Heart left ventricle (tissue), 16 donors: ENCODE measurements around the gene PRSS50. TPM values are rescaled to one million over a fixed set of nuclear protein-coding genes. Genes with fewer than 3 reads are reported as not detected.
"Not testable (repeated sequence)": the region's sequence is repeated elsewhere in the genome, so short reads cannot be mapped to it uniquely, and the experiment has no call there.

Experiments used
- ATAC-seq, 4 donors: fragments of 200-7000 bp; cut with Tn5 transposase; one replicate each; pipeline ENCODE4 v1.9.1; 2020 to 2022; ENCODE audit warnings: moderate library complexity in 4 of 4, mild to moderate bottlenecking in 3 of 4, moderate number of reproducible peaks in 1 of 4
- DNase-seq, 5 donors: peaks; one replicate each; pipeline ENCODE4 v3.0.0-alpha.2; 2020
- H3K27ac ChIP-seq, 12 donors: fragments of 200-600 bp; sonication (generic) in 4 of 12; one replicate each; pipeline versions ENCODE4 v1.5.0 to v1.8.0; 2016 to 2022; ENCODE audit warnings: mild to moderate bottlenecking in 2 of 12
- H3K27me3 ChIP-seq, 9 donors: fragments of 200-600 bp; sonication (generic) in 2 of 9; one replicate each; pipeline versions ENCODE4 v1.5.1 to v1.8.0; 2016 to 2022; ENCODE audit warnings: mild to moderate bottlenecking in 3 of 9
- H3K36me3 ChIP-seq, 9 donors: fragments of 200-600 bp; sonication (generic) in 2 of 9; one replicate each; pipeline versions ENCODE4 v1.5.0 to v1.8.0; 2018 to 2022; ENCODE audit warnings: mild to moderate bottlenecking in 2 of 9
- H3K4me1 ChIP-seq, 12 donors: fragments of 200-600 bp; sonication (generic) in 4 of 12; one replicate each; pipeline versions ENCODE4 v1.5.0 to v1.8.0; 2016 to 2022; ENCODE audit warnings: mild to moderate bottlenecking in 3 of 12
- H3K4me3 ChIP-seq, 12 donors: fragments of 200-600 bp; sonication (generic) in 4 of 12; one replicate each; pipeline versions ENCODE4 v1.5.0 to v1.8.0; 2017 to 2022; ENCODE audit warnings: mild to moderate bottlenecking in 9 of 12, moderate library complexity in 4 of 12
- H3K9me3 ChIP-seq, 12 donors: fragments of 200-600 bp; sonication (generic) in 4 of 12; one replicate each; pipeline versions ENCODE4 v1.5.0 to v1.8.0; 2016 to 2022; ENCODE audit warnings: mild to moderate bottlenecking in 1 of 12
- CTCF ChIP-seq, 12 donors: fragments of 200-600 bp; sonication (generic) in 4 of 12; IDR thresholded peaks; one replicate each; pipeline versions ENCODE4 v1.5.0 to v1.8.0; 2018 to 2022; ENCODE audit warnings: antibody characterized with exemption in 12 of 12, mild to moderate bottlenecking in 5 of 12
- POLR2A ChIP-seq, 2 donors: fragments of 450-650 bp; IDR thresholded peaks; one replicate each; pipeline ENCODE4 v1.6.1; 2017; ENCODE audit warnings: antibody characterized with exemption in 2 of 2, mild to moderate bottlenecking in 2 of 2, moderate library complexity in 2 of 2
- WGBS, 4 donors: extraction: QIAGEN DNeasy Blood & Tissue Kit in 2 of 4; methylation state at CpG; one replicate each; pipeline versions ENCODE4 v1.1.5 to v1.1.7; 2013 to 2018; 5-methylcytosine and 5-hydroxymethylcytosine counted together
- intact Hi-C, 10 donors: fragments of 100-400 bp; cut with DNase I; formaldehyde crosslinking; loops; one replicate each; pipeline versions ENCODE4 v1.11.1 to v1.14.2; 2022
- polyA plus RNA-seq, 2 donors: library from polyadenylated mRNA; stranded (reverse); fragments of 200-250 nt; gene quantifications; one replicate each; pipeline ENCODE4 v1.2.3, GENCODE V29; 2013
- total RNA-seq, 9 donors: library from RNA; depleted of rRNA in 2 of 9; stranded (reverse); fragments of >200 nt in 2 of 9; fragmentation: NEBNext Ultra II Directional in 3 of 9; extraction: Animal tissue kit (Norgen Biotek cat#: 25700) in 3 of 9; gene quantifications; one replicate each; pipeline versions ENCODE4 v1.1.0 to v1.2.4, GENCODE V29; 2016 to 2023
- donor health status: ischemic (EF 13 %, LVEDD 7.1; RV severe dilation, severe dysfunction).
- donor health status: healthy with polysubstance abuse.
- donor health status: DM: no; HTN: yes; CAD: no.
- donor health status: DM: no; HTN: no; CAD: no.
- donor health status: ischemic (EF 25% LVEDD 6.9; RV normal size, moderate dysfunction).
- donor health status: ischemic (EF 25% LVEDD 5.7; RV mildly dilated, moderate dysfunction).
- donor health status: healthy.
- donor health status: DM: yes; HTN: yes; CAD: no.
- donor health status: ischemic (EF 35%, LVEDD 5.7; RV mildly dilated, moderate dysfunction).
- donor health status: nonischemic (EF 11% LVEDD 7.7; RV severe dilation, severe dysfunction).
- donor health status: DM: yes; HTN: yes; CAD: no.
- donor health status: PGD.
- donor health status: ischemic (EF 29% LVEDD 5.4; RV normal size, mild dysfunction).
- donor health status: nonischemic (EF 23%, LVEDD 6.1; RV moderate dilation, normal function).

PRSS50 gene
- total and polyA plus RNA-seq, 11 donors, result 0.06 to 0.65 (median 0.35) TPM; not detected in 2

DNA sequence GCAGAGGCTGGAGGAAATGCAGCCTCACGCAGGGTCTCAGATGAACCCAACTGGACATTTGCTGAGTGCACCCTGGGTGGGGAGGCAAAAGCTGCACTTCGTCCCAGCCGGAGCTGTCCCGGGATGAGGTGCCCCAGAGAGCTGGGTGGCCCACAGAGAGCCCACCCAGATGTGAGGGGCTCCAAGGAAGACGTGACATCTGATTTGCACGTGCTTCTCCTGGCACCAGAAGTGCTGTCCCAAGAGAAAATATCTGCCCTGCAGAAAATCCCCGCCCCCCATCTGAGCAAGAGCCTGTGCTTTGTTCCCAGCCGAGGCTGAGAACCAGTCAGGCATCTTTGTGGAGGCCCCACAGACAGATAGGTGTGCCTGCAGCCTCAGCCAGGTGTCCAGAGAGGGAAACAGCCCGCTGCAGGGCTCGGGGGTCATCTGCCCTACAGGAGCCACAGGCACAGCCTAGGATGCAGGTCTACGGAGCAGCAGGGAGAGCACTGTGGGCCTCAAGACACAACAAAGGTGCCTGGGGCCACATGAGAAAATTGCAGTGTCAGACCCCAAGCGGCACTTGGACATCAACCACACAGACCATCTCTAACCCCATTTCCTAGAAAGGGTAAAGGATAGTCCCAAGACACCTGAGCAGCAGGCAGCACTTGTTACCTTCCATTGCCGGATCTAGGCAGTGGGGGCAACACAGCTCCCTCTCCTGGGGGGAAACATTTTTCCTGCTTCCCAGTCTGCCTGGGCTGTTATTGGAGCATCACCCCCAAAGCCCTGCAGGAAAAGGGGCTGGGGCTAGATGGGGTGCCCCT, 10.7 kb downstream of the PRSS50 start:
- no peak overlapping the region for H3K27ac ChIP-seq
- no peaks in the 10 kb centered on the region for H3K36me3 ChIP-seq
- H3K4me1 ChIP-seq, result peaks cover 0 to 21% (median 0%) of the 10 kb centered on the region in 12 donors
- intact Hi-C loops, result loop anchor here in 8 of 10 donors (5.0 to 10.0 kb wide), 11 partner anchors 138 to 668 kb away; partner anchors contain the start of genes MYL3 (in 1 of the 8) and SETD2 (in 1 of the 8)
- DNase-seq, result peak in 3 of 5 donors; percentile 5 to 18 (median 9)
- peaks cover 0 to 6% (median 0%) of the 10 kb centered on the region in 9 donors for H3K27me3 ChIP-seq
- H3K4me3 ChIP-seq, result no peak overlapping the region
- no peak for ATAC-seq
- WGBS, 4 donors, result 81 to 83% (median 82%) methylated on average over 7 to 13 of the region's 13 CpGs
- no peaks in the 10 kb centered on the region for H3K9me3 ChIP-seq
- no peak for TF ChIP-seq POLR2A (IDR thresholded peaks at IDR 0.05)
- no peak for TF ChIP-seq CTCF (IDR thresholded peaks at IDR 0.05)

GRCh38 chr3:46705751-46706552, 11.7 kb downstream of the PRSS50 start:
- intact Hi-C loops, result loop anchor here (1.0 to 10.0 kb wide), 17 partner anchors 139 to 669 kb away; partner anchors contain the start of genes MYL3 (in 1 of the 10) and SETD2 (in 1 of the 10)
- DNase-seq (peak in 4 of 5 donors; percentile 6 to 56 (median 20)), ATAC-seq (no peak)
- Histone ChIP-seq H3K27ac (no peak overlapping the region), H3K36me3 (no peaks in the 10 kb centered on the region), H3K4me3 (no peak overlapping the region), H3K27me3 (peaks cover 0 to 16% (median 0%) of the 10 kb centered on the region in 9 donors), H3K4me1 (peaks cover 0 to 22% (median 7%) of the 10 kb centered on the region in 12 donors), H3K9me3 (no peaks in the 10 kb centered on the region)
- TF ChIP-seq POLR2A (IDR thresholded peaks at IDR 0.05) (no peak), CTCF (IDR thresholded peaks at IDR 0.05) (no peak)
- 73 to 79% (median 77%) methylated on average over 15 to 19 of the region's 19 CpGs for WGBS, 4 donors

DNA sequence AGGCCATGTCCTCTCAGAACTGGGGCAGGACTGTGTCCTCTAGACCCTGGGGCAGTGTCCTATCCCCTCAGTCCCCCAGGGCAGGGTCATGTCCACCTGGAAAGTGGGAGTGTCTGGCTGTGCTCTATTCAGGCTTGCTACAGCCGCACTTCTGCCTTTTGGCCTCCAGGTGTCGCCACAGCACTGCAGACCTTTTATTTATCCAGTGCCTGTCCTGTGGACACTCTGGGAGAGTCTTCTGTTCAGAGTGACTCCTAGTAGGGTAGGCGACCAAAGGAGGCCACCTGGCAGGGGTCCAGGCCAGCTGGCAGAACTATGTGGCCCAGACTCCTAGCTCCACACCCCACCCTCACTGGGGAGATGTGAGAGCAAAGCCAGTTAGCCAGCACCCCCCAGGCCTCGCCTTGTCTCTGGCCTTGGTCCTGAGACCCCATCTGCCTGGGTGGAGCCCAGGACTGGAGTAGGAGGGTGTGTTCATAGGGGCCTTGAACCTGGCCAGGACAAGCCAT, 12.6 kb downstream of the PRSS50 start:
- ATAC-seq, result peak; percentile 75 to 86 (median 80)
- WGBS, 4 donors, result 22 to 50% (median 26%) methylated on average over 2 to 4 of the region's 4 CpGs
- Histone ChIP-seq H3K9me3 (no peaks in the 10 kb centered on the region), H3K4me1 (peaks cover 4 to 31% (median 16%) of the 10 kb centered on the region in 12 donors), H3K27me3 (peaks cover 0 to 19% (median 0%) of the 10 kb centered on the region in 9 donors), H3K36me3 (no peaks in the 10 kb centered on the region), H3K4me3 (no peak overlapping the region), H3K27ac (no peak overlapping the region)
- TF ChIP-seq POLR2A (IDR thresholded peaks at IDR 0.05) (peak in 1 of 2 donors; percentile 16), CTCF (IDR thresholded peaks at IDR 0.05) (peak; percentile 94 to 99 (median 96))
- intact Hi-C loops, result loop anchor here (1.0 to 10.0 kb wide), 17 partner anchors 140 to 670 kb away; partner anchors contain the start of genes MYL3 (in 1 of the 10) and SETD2 (in 1 of the 10)
- DNase-seq, result peak; percentile 64 to 79 (median 71)

- ATAC-seq, H3K27ac ChIP-seq, H3K36me3 ChIP-seq, H3K9me3 ChIP-seq, H3K4me3 ChIP-seq: not testable (repeated sequence)
- WGBS, 4 donors, result 16 to 46% (median 32%) methylated on average over 2 to 7 of the region's 7 CpGs
- H3K27me3 ChIP-seq, result peaks cover 0 to 19% (median 0%) of the 10 kb centered on the region in 9 donors
- intact Hi-C loops, result loop anchor here in 9 of 10 donors (2.0 to 10.0 kb wide), 12 partner anchors 140 to 670 kb away; partner anchors contain the start of genes MYL3 (in 1 of the 9) and SETD2 (in 1 of the 9)
- DNase-seq, result peak in 2 of 5 donors; percentile 24 to 33
- peaks cover 5 to 38% (median 22%) of the 10 kb centered on the region in 12 donors for H3K4me1 ChIP-seq
These were observed 13.3 kb downstream of the PRSS50 start for GRCh38 chr3:46704346-46704745.
